Measurements from ENCODE around the gene P2RY2. TPM values are rescaled to one million over a fixed set of nuclear protein-coding genes. Genes with fewer than 3 reads are reported as not detected.

Gene P2RY2
- total RNA-seq, 1 experiment from 2014 or later = 22.5 TPM

GRCh38 chr11:73192272-73192671, 25.8 kb upstream of the P2RY2 start:
- peak overlapping the region; percentile 81 for H3K4me2 ChIP-seq
- peaks cover 91% of the 10 kb centered on the region for H3K4me1 ChIP-seq (replicated peaks; ENCODE audit: insufficient read depth)

GRCh38 chr11:73193251-73194033, 24.6 kb upstream of the P2RY2 start:
- no peaks in the 10 kb centered on the region for H4K20me1 ChIP-seq (ENCODE audit: insufficient read depth)
- H3K36me3 ChIP-seq (ENCODE audit: low read depth) = no peaks in the 10 kb centered on the region
- no peaks in the 10 kb centered on the region for H3K79me2 ChIP-seq (ENCODE audit: low read depth)
- H3K9me3 ChIP-seq (ENCODE audit: insufficient read depth, low read depth) = no peaks in the 10 kb centered on the region
- DNase-seq = peak; percentile 93 to 99
- POLR2A ChIA-PET (ENCODE audit: unreplicated experiment) = interaction anchor here (0.7 to 1.0 kb wide), 2 partner anchors 8 to 536 kb away, joined by 4 read pairs; no protein-coding TSS in a partner anchor
- H2AFZ ChIP-seq = no peak overlapping the region
- H3K4me2 ChIP-seq = peak overlapping the region; percentile 81
- H3K4me3 ChIP-seq = peak overlapping the region; percentile 20; the same call in 1 of the 2 replicates
- TF ChIP-seq EZH2 (IDR thresholded peaks at IDR 0.05; ENCODE audit: low read depth) (no peak), CTCF (conservative IDR thresholded peaks at IDR 0.05) (no peak; the same call in 1 of the 2 replicates)
- intact Hi-C loops (cut with micrococcal nuclease; ENCODE audit: unreplicated experiment) = loop anchor here (1.0 to 2.0 kb wide), 4 partner anchors 7 to 95 kb away; partner anchors contain the start of gene P2RY2
- CTCF ChIA-PET = interaction anchor here (0.6 to 2.6 kb wide), 6 partner anchors 7 to 80 kb away, joined by 3 to 16 read pairs (median 4); no protein-coding TSS in a partner anchor
- peaks cover 91% of the 10 kb centered on the region for H3K4me1 ChIP-seq (replicated peaks; ENCODE audit: insufficient read depth)
- peaks cover 68% of the 10 kb centered on the region for H3F3A ChIP-seq (ENCODE audit: insufficient read depth, low read depth)
- no TSS peak for BruUV-seq (replicated peaks)
- H3K27me3 ChIP-seq (ENCODE audit: insufficient read depth, low read depth) = no peaks in the 10 kb centered on the region
- H3K27ac ChIP-seq = peak overlapping the region; percentile 99
- no peaks in the 10 kb centered on the region for H3K9me2 ChIP-seq (ENCODE audit: insufficient read depth)

More at GRCh38 chr11:73192272-73192671, 25.8 kb upstream of the P2RY2 start:
- CTCF ChIA-PET = interaction anchor here (0.6 to 1.5 kb wide), 3 partner anchors 10 to 67 kb away, joined by 3 to 5 read pairs (median 4); no protein-coding TSS in a partner anchor
- POLR2A ChIA-PET (ENCODE audit: unreplicated experiment) = interaction anchor here (0.5 to 0.7 kb wide), 4 partner anchors 46 to 569 kb away, joined by 3 to 5 read pairs (median 3); partner anchors contain the start of gene RAB6A
- TF ChIP-seq EZH2 (IDR thresholded peaks at IDR 0.05; ENCODE audit: low read depth) (no peak), CTCF (conservative IDR thresholded peaks at IDR 0.05) (no peak)
- H2AFZ ChIP-seq = no peak overlapping the region
- H4K20me1 ChIP-seq (ENCODE audit: insufficient read depth) = no peaks in the 10 kb centered on the region
- intact Hi-C loops (cut with micrococcal nuclease; ENCODE audit: unreplicated experiment) = no loop called here
- BruUV-seq (replicated peaks) = no TSS peak
- peak overlapping the region; percentile 99 for H3K27ac ChIP-seq
- no peaks in the 10 kb centered on the region for H3K9me2 ChIP-seq (ENCODE audit: insufficient read depth)
- no peaks in the 10 kb centered on the region for H3K9me3 ChIP-seq (ENCODE audit: insufficient read depth, low read depth)
- H3F3A ChIP-seq (ENCODE audit: insufficient read depth, low read depth) = peaks cover 61% of the 10 kb centered on the region
- DNase-seq = peak; percentile 98 to 99
- H3K79me2 ChIP-seq (ENCODE audit: low read depth) = no peaks in the 10 kb centered on the region
- H3K4me3 ChIP-seq = peak overlapping the region; percentile 20; the same call in 1 of the 2 replicates
- no peaks in the 10 kb centered on the region for H3K27me3 ChIP-seq (ENCODE audit: insufficient read depth, low read depth)
- H3K36me3 ChIP-seq (ENCODE audit: low read depth) = no peaks in the 10 kb centered on the region

- TSS peak; percentile 19 for BruUV-seq (replicated peaks)
- Histone ChIP-seq H3K36me3 (ENCODE audit: low read depth) (no peaks in the 10 kb centered on the region), H3F3A (ENCODE audit: insufficient read depth, low read depth) (peaks cover 74% of the 10 kb centered on the region), H3K4me3 (peak overlapping the region; percentile 33; the same call in 1 of the 2 replicates), H3K27ac (peak overlapping the region; percentile 99), H3K4me1 (replicated peaks; ENCODE audit: insufficient read depth) (peaks cover 94% of the 10 kb centered on the region), H4K20me1 (ENCODE audit: insufficient read depth) (no peaks in the 10 kb centered on the region), H3K79me2 (ENCODE audit: low read depth) (no peaks in the 10 kb centered on the region), H3K4me2 (peak overlapping the region; percentile 81), H2AFZ (no peak overlapping the region), H3K9me2 (ENCODE audit: insufficient read depth) (no peaks in the 10 kb centered on the region), H3K9me3 (ENCODE audit: insufficient read depth, low read depth) (no peaks in the 10 kb centered on the region), H3K27me3 (ENCODE audit: insufficient read depth, low read depth) (no peaks in the 10 kb centered on the region)
- TF ChIP-seq CTCF (conservative IDR thresholded peaks at IDR 0.05) (no peak; the same call in 1 of the 2 replicates), EZH2 (IDR thresholded peaks at IDR 0.05; ENCODE audit: low read depth) (no peak)
- DNase-seq = no peak
- intact Hi-C loops (cut with micrococcal nuclease; ENCODE audit: unreplicated experiment) = loop anchor here (1.0 to 2.0 kb wide), 4 partner anchors 8 to 95 kb away; partner anchors contain the start of gene P2RY2
- ChIA-PET CTCF (interaction anchor here (0.5 to 2.6 kb wide), 5 partner anchors 8 to 141 kb away, joined by 3 to 16 read pairs (median 5); no protein-coding TSS in a partner anchor), POLR2A (ENCODE audit: unreplicated experiment) (interaction anchor here (0.7 to 1.0 kb wide), 2 partner anchors 8 to 537 kb away, joined by 4 read pairs; no protein-coding TSS in a partner anchor)
These were observed 24.0 kb upstream of the P2RY2 start for GRCh38 chr11:73194034-73194507.

All from PC-9 (cell line).